GM23338 (cell line): ENCODE results near the gene ZBTB7B. TPM values are rescaled to one million over a fixed set of nuclear protein-coding genes. Genes with fewer than 3 reads are reported as not detected.
A peak's percentile ranks its signal among the peaks of the same experiment; 100 is the strongest.

Experiments used
- ATAC-seq: fragments of 200-7000 bp; cut with Tn5 transposase; 3 replicates; pipeline ENCODE4 v1.9.1; 2020
- DNase-seq: peaks from one replicate; pipeline ENCODE4 v3.0.0-alpha.2; 2015; ENCODE audit warnings: low spot score
- H2AFZ ChIP-seq: fragments of 200-600 bp; sonication (generic); 2 replicates; pipeline ENCODE4 v1.8.0; 2016; ENCODE audit warnings: antibody characterized with exemption, mild to moderate bottlenecking, moderate library complexity
- H3F3A ChIP-seq: fragments of 200-600 bp; sonication (generic); replicated peaks from 2 replicates; pipeline ENCODE4 v1.8.0; 2017; ENCODE audit warnings: antibody characterized with exemption, mixed run types, low read depth
- H3K27ac ChIP-seq: fragments of 200-600 bp; sonication (generic); 2 replicates; pipeline ENCODE4 v1.6.1; 2016; ENCODE audit warnings: low read depth
- H3K27me3 ChIP-seq: fragments of 200-600 bp; sonication (generic); 2 replicates; pipeline ENCODE4 v1.8.0; 2016; ENCODE audit warnings: mild to moderate bottlenecking, mixed run types, moderate library complexity; ENCODE audit not compliant: insufficient read depth
- H3K36me3 ChIP-seq: fragments of 200-600 bp; sonication (generic); 2 replicates; pipeline ENCODE4 v1.8.0; 2016; ENCODE audit warnings: mild to moderate bottlenecking; ENCODE audit not compliant: insufficient read depth
- H3K4me1 ChIP-seq: fragments of 200-600 bp; sonication (generic); 2 replicates; pipeline ENCODE4 v1.8.0; 2016; ENCODE audit warnings: mild to moderate bottlenecking, moderate library complexity; ENCODE audit not compliant: insufficient read depth
- H3K4me2 ChIP-seq: fragments of 200-600 bp; sonication (generic); 2 replicates; pipeline ENCODE4 v1.7.1; 2017; ENCODE audit warnings: mixed run types
- H3K4me3 ChIP-seq: fragments of 200-600 bp; sonication (generic); 2 replicates; pipeline ENCODE4 v1.6.1; 2016; ENCODE audit warnings: mixed run types
- H3K79me2 ChIP-seq: fragments of 200-600 bp; sonication (generic); replicated peaks from 2 replicates; pipeline ENCODE4 v1.8.0; 2017; ENCODE audit warnings: mild to moderate bottlenecking; ENCODE audit not compliant: insufficient read depth
- H3K9me2 ChIP-seq: fragments of 200-600 bp; sonication (generic); 2 replicates; pipeline ENCODE4 v1.8.0; 2017; ENCODE audit not compliant: insufficient read depth
- H4K20me1 ChIP-seq: fragments of 200-600 bp; sonication (generic); replicated peaks from 2 replicates; pipeline ENCODE4 v1.8.0; 2017; ENCODE audit warnings: mild to moderate bottlenecking; ENCODE audit not compliant: insufficient read depth
- H3K27ac Mint-ChIP-seq: 2 replicates; pipeline ENCODE4 v1.8.0; 2020; ENCODE audit warnings: inconsistent platforms, mild to moderate bottlenecking, moderate library complexity, mixed read lengths
- H3K27me3 Mint-ChIP-seq: 3 replicates; pipeline ENCODE4 v1.8.0; 2022; ENCODE audit warnings: low read depth, mild to moderate bottlenecking, moderate library complexity, mixed read lengths, inconsistent platforms; ENCODE audit not compliant: insufficient read depth, poor library complexity
- H3K36me3 Mint-ChIP-seq: 3 replicates; pipeline ENCODE4 v1.8.0; 2021; ENCODE audit warnings: low read depth, mild to moderate bottlenecking, inconsistent platforms, moderate library complexity, mixed read lengths
- H3K4me1 Mint-ChIP-seq: 3 replicates; pipeline ENCODE4 v1.8.0; 2020; ENCODE audit warnings: mild to moderate bottlenecking, inconsistent platforms, mixed read lengths
- H3K4me3 Mint-ChIP-seq: 3 replicates; pipeline ENCODE4 v1.8.0; 2021; ENCODE audit warnings: moderate library complexity, mild to moderate bottlenecking, inconsistent platforms, mixed read lengths
- H3K9me3 Mint-ChIP-seq: 3 replicates; pipeline ENCODE4 v1.8.0; 2020; ENCODE audit warnings: moderate library complexity, mild to moderate bottlenecking, inconsistent platforms, mixed read lengths
- CREB1 ChIP-seq: fragments of 250-450 bp; sonication (Bioruptor Pico); IDR thresholded peaks from 2 replicates; pipeline ENCODE4 v1.5.0; 2020; ENCODE audit warnings: low read depth, mild to moderate bottlenecking, moderate library complexity
- CTCF ChIP-seq, 2 experiments: fragments of 200-600 bp in 1 of 2; sonication (generic) in 1 of 2; conservative IDR thresholded peaks; 2 replicates each; pipeline versions ENCODE4 v1.5.1 to v1.6.1; 2016 to 2017; ENCODE audit warnings: antibody characterized with exemption in 2 of 2, low read depth in 2 of 2, mild to moderate bottlenecking in 2 of 2, moderate library complexity in 1 of 2
- EZH2 ChIP-seq: fragments of 200-600 bp; sonication (generic); IDR thresholded peaks from one replicate; pipeline ENCODE4 v1.8.0; 2017; ENCODE audit warnings: antibody characterized with exemption, mild to moderate bottlenecking, low read depth; ENCODE audit not compliant: unreplicated experiment
- EZH2phosphoT487 ChIP-seq: fragments of 200-600 bp; sonication (generic); IDR thresholded peaks from one replicate; pipeline ENCODE4 v1.8.1; 2018; ENCODE audit warnings: antibody characterized with exemption; ENCODE audit not compliant: unreplicated experiment
- NANOG ChIP-seq: IDR thresholded peaks from 2 replicates; pipeline ENCODE4 v1.6.1; 2016; ENCODE audit warnings: antibody characterized with exemption, borderline replicate concordance
- POLR2AphosphoS5 ChIP-seq: IDR thresholded peaks from 2 replicates; pipeline ENCODE4 v1.6.1; 2016; ENCODE audit warnings: antibody characterized with exemption, low read depth
- REST ChIP-seq: IDR thresholded peaks from one replicate; pipeline ENCODE4 v1.6.1; 2018; ENCODE audit warnings: antibody characterized with exemption; ENCODE audit not compliant: unreplicated experiment
- STAT1 ChIP-seq: IDR thresholded peaks from one replicate; pipeline ENCODE4 v1.6.1; 2016; ENCODE audit warnings: antibody characterized with exemption; ENCODE audit not compliant: unreplicated experiment
- ZNF114 ChIP-seq: fragments of 250-450 bp; sonication (Bioruptor Pico); IDR thresholded peaks from 2 replicates; pipeline ENCODE4 v1.5.0; 2020; ENCODE audit warnings: mild to moderate bottlenecking, moderate library complexity
- ZNF331 ChIP-seq: fragments of 250-450 bp; sonication (Bioruptor Pico); IDR thresholded peaks from 2 replicates; pipeline ENCODE4 v1.5.0; 2020; ENCODE audit warnings: low read depth, mild to moderate bottlenecking, moderate library complexity
- ZNF462 ChIP-seq: fragments of 250-450 bp; sonication (Bioruptor Pico); IDR thresholded peaks from 2 replicates; pipeline ENCODE4 v1.5.0; 2020; ENCODE audit warnings: mild to moderate bottlenecking, moderate library complexity
- polyA plus RNA-seq: library from polyadenylated mRNA; unstranded; fragments of >200 nt; fragmentation: Nextera tagmentation; extraction: Ambion mirVana; gene quantifications from 2 replicates; pipeline ENCODE4 v1.2.1, GENCODE V29; 2016
- total RNA-seq: library from RNA; depleted of rRNA; stranded (reverse); fragments of >200 nt; shearing (Covaris generic); gene quantifications from 2 replicates; pipeline ENCODE4 v1.2.3, GENCODE V29; 2014

The ZBTB7B gene
- total and polyA plus RNA-seq, 2 experiments from 2014 or later, result 3.6 to 32.6 TPM

GRCh38 chr1:155048449-155049334 lies 46.1 kb downstream of the ZBTB7B start:
- Histone ChIP-seq H3K79me2 (no peaks in the 10 kb centered on the region), H3K27ac (no peak overlapping the region), H3K36me3 (no peaks in the 10 kb centered on the region), H3K9me2 (no peaks in the 10 kb centered on the region), H4K20me1 (peaks cover 3% of the 10 kb centered on the region; the same call in 1 of the 2 replicates), H3K4me3 (no peak overlapping the region), H3F3A (peaks cover 15% of the 10 kb centered on the region; the same call in 1 of the 2 replicates), H3K27me3 (peaks cover 24% of the 10 kb centered on the region), H2AFZ (no peak overlapping the region), H3K4me2 (no peak overlapping the region), H3K4me1 (peaks cover 18% of the 10 kb centered on the region; the same call in 1 of the 2 replicates)
- Mint-ChIP-seq H3K9me3 (no peaks in the 10 kb centered on the region; the same call in 2 of the 3 replicates), H3K27me3 (peaks cover 32% of the 10 kb centered on the region), H3K27ac (peak overlapping the region; percentile 30; the same call in 1 of the 2 replicates), H3K4me3 (no peak overlapping the region; the same call in 2 of the 3 replicates), H3K36me3 (no peaks in the 10 kb centered on the region; the same call in 2 of the 3 replicates), H3K4me1 (peaks cover 58% of the 10 kb centered on the region)
- DNase-seq, result no peak
- TF ChIP-seq CTCF (conservative IDR thresholded peaks at IDR 0.05; ENCODE audit: low read depth in 2 of 2) (no peak), REST (no peak), ZNF114 (no peak), POLR2AphosphoS5 (no peak), EZH2phosphoT487 (no peak), ZNF462 (CRISPR knock-in tag) (no peak), NANOG (no peak), EZH2 (no peak), STAT1 (no peak), CREB1 (CRISPR knock-in tag) (no peak), ZNF331 (CRISPR knock-in tag) (no peak)
- ATAC-seq, result no peak
